Upper lobe of left lung (tissue), 4 donors: ENCODE results near the gene PVALEF.

Experiments
- CTCF ChIP-seq, 6 experiments: fragments of 450-650 bp in 4 of 6; fragments of 200-600 bp in 2 of 6; sonication (generic) in 2 of 6; IDR thresholded peaks; one replicate each; pipeline ENCODE4 v1.5.1; 2016 to 2019; ENCODE audit warnings: antibody characterized with exemption in 6 of 6
- POLR2A ChIP-seq, 4 donors: fragments of 450-650 bp; IDR thresholded peaks; one replicate each; pipeline ENCODE4 v1.5.1; 2016 to 2017; ENCODE audit warnings: antibody characterized with exemption in 4 of 4, mild to moderate bottlenecking in 2 of 4

- TF ChIP-seq CTCF (IDR thresholded peaks at IDR 0.05) (no peak), POLR2A (IDR thresholded peaks at IDR 0.05) (no peak)
Observed at GRCh38 chr17:81194225-81194760, 29.0 kb downstream of the PVALEF start.
